Anterior cingulate cortex (tissue), 58 donors: ENCODE measurements around the gene ALG2.
A peak's percentile ranks its signal among the peaks of the same experiment; 100 is the strongest.
"Not testable (repeated sequence)": the region's sequence is repeated elsewhere in the genome, so short reads cannot be mapped to it uniquely, and the experiment has no call there.

ENCODE experiments used
- DNase-seq, 58 donors: peaks; one replicate each; lab custom pipeline; 2025; lab: John Stamatoyannopoulos, UW

Gene ALG2

DNA sequence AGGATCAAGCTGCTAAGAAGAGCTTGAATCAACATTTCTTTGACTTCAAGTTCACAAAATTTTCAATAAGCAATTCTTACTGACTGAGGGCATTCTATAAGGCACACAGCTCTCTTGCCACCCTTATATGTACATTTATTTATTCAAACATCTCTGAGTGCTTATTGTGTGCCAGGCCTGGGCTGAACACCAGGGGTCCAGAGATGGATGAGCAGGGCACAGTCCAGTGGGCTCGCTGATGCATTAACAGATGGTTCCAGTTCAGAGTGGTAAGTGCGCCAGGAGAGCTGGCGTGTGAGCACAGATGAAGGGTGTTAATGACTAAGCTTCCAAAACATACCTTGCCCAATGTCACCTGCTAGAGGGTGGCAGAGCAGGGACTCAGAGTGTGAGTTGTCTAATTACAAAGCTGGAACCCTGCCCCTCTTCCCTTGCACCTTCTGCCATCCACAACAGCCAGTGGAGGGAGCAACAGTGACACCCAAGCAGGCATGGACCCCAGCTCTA lies 24.6 kb downstream of the ALG2 start:
- DNase-seq: no peak

DNA sequence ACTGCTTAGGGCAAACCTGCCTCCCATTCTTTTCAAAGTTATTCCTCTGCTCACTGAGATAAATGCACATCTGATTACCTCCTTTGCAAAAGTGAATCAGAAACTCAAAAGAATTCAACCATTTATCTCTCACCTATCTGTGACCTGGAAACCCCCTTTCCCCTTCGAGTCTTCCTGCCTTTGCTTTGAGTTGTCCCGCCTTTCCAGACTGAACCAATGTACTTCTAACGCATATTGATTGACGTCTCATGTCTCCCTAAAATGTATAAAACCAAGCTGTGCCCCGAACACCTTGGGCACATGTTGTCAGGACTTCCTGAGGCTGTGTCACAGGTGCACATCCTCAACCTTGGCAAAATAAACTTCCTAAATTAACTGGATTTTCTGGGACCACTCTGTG lies 25.3 kb downstream of the ALG2 start:
- DNase-seq: not testable (repeated sequence)

DNA sequence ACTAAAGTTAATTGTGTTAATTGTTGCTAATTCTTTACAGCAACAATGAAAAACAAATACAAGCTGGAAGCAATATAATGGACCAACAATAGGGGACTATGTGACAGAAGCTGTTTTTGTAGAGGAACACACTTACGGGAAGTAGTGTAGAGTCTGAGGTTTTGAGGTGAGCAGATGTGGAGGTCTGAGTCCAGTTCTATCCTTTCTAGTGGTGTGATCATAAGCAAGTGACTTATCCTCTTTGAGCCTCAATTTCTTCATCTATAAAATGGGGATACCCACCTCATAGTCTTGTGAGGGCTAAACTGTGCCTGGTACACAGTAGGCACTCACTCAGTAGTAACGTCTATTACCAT lies 28.3 kb downstream of the ALG2 start:
- DNase-seq: no peak

GRCh38 chr9:99192786-99193465 lies 28.8 kb downstream of the ALG2 start:
- DNase-seq: no peak

DNA sequence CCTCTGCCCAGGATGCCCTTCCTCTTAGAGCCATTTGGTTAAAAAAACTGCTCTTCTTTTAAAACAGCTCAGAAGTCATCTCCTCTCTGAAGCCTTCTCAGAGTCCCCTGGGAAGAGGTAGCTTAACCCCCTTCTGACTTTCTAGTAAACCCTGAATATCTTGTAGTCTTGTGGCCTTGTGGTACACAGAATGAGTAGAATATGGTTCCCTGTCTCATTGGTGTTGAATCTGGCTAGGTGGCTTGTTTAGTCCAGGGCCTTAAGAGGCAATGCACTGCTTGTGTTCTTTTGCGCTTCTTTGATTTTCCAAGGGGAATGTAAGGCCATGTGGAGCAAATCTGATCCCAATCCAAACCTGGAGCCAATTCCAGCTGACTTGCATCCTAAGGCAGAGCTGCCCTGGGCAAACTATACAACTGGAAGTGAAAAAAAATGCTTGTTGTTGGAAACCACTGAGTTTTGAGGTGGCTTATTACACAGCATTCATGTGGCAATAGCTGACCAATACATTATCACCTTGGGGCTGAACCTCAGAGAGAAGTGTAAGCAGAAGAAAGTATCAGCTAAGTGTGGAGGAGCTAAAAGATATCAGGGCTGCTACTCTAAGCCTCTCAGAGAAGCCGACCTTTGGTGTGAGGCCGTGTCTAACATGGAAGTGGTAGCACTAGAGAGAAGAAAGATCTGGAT lies 31.0 kb downstream of the ALG2 start:
- DNase-seq: no peak

DNA sequence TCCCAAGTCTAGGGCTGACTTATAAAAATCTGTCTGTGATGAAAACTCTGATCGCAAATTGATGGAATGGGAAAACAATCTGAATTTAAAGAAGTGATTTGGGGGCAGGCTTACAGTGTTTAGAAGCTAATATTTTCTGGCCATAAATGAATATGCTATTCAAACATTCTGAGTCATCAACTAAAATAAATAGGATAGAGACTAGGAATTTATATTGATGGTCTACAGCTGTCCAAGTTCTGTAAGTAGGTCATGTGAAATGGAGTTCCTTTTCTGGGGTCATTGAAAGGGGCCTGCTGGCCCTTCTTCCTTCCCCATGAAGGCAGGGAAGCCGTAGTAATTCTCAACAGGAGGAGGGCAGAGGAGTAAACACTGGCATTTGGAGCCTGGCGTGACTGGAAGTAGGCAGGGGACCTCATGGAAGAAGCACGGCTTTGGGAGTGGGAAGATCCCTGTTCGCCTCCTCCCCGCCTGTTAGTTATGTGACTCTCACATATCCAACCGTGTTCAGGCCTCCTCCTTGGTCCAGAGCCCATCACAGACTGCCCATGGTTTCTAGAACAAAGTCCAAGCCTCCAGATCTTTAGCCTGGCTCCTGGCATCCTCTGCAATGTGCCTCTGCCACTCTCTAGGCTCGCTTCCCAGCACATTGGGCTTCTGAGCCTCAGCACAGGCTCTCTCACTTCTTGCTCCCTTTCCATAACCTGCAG lies 31.7 kb downstream of the ALG2 start:
- DNase-seq: no peak

- DNase-seq: no peak
Measured at GRCh38 chr9:99189186-99189585, 32.6 kb downstream of the ALG2 start.

DNA sequence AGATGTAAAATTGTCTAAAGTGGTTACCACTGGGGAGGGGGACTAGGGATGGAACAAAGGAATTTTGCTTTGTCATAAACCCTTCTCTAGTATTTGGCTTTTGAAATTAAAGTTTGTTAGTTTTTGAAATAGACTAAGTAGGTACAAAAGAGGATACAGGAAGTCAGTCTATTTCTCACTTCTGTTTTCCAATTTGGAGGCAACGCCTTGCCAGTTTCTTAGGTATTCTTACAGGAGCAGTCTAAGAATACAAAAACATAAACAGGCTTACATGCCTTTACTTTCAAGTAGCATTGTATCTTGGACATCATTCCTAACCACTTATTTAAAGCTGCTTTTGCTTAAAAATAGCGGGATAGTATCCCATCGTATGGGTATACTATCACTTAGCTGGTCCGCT lies 34.4 kb downstream of the ALG2 start:
- DNase-seq: no peak

GRCh38 chr9:99185934-99186333 lies 35.8 kb downstream of the ALG2 start:
- no peak for DNase-seq

GRCh38 chr9:99185348-99185632 lies 36.5 kb downstream of the ALG2 start:
- DNase-seq: no peak

DNA sequence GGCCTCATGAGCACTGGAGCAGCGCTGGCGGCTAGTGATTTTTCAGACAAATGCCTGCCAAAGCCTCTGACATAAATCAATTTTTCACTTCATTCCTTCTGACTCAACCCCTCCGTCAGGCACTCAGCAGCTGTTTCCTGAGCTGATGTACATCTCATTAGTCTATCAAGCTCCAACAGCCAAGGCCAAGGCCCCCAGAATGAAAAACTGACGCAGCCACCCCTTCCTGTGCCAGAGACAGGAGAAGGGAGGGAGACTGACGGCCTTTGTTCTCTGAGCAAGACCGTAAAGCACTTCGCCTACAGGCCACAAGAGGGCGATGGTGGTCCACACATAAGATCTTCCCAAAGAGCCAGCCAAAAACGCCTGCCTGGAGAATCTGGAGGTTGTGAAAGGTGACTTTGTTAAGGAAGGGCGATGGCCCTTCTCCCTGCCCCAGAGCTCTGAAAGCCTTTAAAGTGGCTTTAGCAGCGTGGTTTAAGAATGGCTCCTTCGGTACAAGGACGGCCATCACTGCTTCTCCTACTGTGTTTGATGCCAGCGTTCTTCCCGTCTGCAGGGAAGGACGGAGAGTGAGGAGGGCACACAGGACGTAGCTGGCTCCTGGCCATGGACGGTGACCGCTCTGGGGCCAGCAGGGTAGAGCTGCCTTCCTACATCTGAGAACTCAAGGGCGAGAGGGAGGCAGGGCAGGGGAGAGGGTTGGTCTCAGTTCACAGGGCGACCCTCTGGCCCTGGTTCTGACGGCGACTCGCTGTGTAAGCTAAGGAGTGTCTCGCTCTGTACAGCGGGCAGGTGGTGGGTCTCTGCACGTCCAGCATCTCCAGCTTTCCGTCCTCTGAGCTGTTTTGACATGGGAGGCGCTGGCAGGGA lies 37.0 kb downstream of the ALG2 start:
- peak in 56 of 58 donors; percentile 38 to 92 (median 76) for DNase-seq

DNA sequence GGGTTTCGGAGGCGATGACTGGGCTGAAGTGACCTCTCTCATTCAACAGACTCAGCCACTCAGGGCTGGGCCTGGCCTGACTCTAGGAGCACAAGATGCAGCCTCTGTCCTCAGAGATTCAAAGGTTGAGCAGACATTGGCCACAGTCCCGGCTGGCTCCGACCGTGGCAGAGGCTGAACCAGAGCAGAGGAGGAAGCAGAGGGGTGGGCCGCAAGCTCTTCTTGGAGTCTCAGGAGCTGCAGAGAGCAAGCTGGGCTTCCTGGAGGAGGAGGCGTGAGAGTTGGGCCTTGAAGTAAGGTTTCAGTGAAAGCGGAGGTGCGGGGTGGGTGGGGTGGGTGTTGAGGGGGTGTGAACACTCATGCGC lies 37.6 kb downstream of the ALG2 start:
- DNase-seq: peak in 1 of 58 donors; percentile 46

DNA sequence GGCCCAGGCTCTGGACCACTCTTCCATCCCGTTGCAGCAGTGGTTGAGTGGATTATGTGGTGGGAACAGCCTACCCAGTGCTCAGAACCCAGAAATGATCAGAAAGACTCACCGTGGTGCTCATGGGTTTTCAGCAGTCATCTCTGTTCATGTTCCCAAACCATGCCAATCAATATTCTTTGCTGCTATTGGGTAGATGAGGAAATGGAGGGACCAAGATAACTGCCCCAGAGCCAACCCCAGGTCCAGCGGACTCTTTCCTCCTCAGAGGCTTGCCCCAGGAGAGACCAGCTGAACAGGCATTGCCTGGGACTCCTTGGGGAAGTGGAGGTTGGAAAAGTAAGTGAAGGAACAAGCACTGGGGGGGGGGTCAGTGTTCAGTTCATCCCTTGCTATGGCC lies 38.1 kb downstream of the ALG2 start:
- DNase-seq: no peak

DNA sequence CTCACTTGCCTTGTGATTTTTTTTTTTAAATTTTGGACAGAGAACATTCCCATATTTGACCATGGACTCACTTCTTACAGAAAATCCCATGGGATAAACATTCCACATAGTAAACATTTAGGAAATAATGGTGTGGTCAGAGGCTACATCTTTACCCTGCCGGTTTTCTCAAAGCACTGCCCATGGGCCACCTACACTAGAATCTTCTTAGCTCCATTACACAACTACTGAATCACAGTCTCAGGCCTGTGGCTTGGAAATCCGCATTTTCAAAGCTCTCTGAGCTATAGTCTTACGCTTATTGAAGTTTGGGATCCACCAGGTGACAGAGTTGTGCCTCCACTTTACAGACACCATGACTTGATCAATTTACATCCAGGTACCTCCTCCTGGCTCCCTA lies 39.4 kb downstream of the ALG2 start:
- DNase-seq: no peak

- DNase-seq: no peak
Measured at GRCh38 chr9:99181621-99182020, 40.1 kb downstream of the ALG2 start.

GRCh38 chr9:99181206-99181605 lies 40.5 kb downstream of the ALG2 start:
- DNase-seq: no peak

- DNase-seq: no peak
Measured at GRCh38 chr9:99180662-99181061, 41.1 kb downstream of the ALG2 start.

DNA sequence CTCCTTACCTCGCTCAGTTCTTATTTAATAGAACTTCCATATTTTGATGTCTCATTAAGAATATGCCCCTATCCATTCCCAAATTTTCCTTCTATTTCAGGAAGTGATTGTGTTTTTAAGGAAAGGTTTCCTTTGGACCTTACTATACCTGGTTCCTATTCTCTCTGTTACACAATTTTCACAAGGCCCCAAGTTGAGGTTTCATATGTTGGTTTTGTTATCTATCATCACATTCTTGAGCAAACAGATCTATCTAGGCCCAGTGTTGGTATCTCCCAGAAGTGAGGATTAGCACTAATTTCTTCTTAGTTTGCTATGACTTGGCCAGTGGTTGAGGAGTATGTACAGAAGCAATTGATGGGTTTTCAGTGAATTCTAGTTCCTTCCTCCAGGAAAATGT lies 41.5 kb downstream of the ALG2 start:
- no peak for DNase-seq

- DNase-seq: no peak
Measured at GRCh38 chr9:99178912-99179872, 42.5 kb downstream of the ALG2 start.
